Gastrocnemius medialis (tissue), 4 donors: Measurements from ENCODE around the gene METTL16.

Source experiments
- CTCF ChIP-seq, 5 experiments: fragments of 450-650 bp in 3 of 5; fragments of 200-600 bp in 2 of 5; sonication (generic) in 2 of 5; IDR thresholded peaks in 4 of 5; conservative IDR thresholded peaks in 1 of 5; 1 replicate in 4 of 5; 2 replicates in 1 of 5; pipeline ENCODE4 v1.5.1; 2016 to 2019; ENCODE audit warnings: antibody characterized with exemption in 5 of 5, mild to moderate bottlenecking in 3 of 5, moderate library complexity in 3 of 5
- POLR2A ChIP-seq, 2 donors: fragments of 450-650 bp; IDR thresholded peaks; one replicate each; pipeline ENCODE4 v1.6.1; 2017; ENCODE audit warnings: antibody characterized with exemption in 2 of 2, mild to moderate bottlenecking in 2 of 2, moderate library complexity in 2 of 2

GRCh38 chr17:2508035-2508434 is 3.7 kb downstream of the METTL16 start:
- TF ChIP-seq CTCF (IDR thresholded peaks at IDR 0.05 in 4 of 5, conservative IDR thresholded peaks at IDR 0.05 in 1 of 5): no peak
- no peak for TF ChIP-seq POLR2A (IDR thresholded peaks at IDR 0.05)
